GM18951 (cell line): ENCODE measurements around the gene EDDM13.

Experiments
- POLR2A ChIP-seq: IDR thresholded peaks from 4 replicates; pipeline ENCODE4 v1.6.1; 2011; ENCODE audit warnings: mild to moderate bottlenecking; ENCODE audit not compliant: insufficient read length, insufficient read depth; ENCODE audit errors: extremely low read depth
- in situ Hi-C: fragments of 300-500 bp; cut with MboI; formaldehyde crosslinking; loops from one replicate; pipeline ENCODE4 v1.12.0; 2022; ENCODE audit warnings: low sequenced_read_pairs, mixed read lengths, inconsistent platforms; ENCODE audit not compliant: unreplicated experiment

Gene EDDM13

DNA sequence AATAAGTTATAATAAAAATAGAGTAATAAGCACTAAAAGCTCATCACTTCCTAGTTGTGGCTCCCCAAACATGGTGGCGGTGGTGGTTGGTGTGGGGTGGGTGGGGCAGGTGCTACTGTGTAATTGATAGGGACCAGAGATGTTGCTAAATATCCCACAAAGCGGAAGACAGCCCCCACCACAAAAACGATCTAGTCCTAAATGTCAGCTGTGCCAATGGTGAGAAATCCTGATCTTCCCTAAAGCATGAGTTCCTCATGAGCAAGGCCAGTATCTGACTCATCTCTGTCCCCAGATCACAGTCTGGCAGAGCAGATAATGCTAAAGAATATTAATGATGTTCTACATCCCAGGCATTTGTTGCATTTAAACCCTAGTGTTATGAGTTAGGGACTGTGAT, 1.9 kb upstream of the EDDM13 start:
- in situ Hi-C loops, result no loop called here
- TF ChIP-seq POLR2A, result no peak

DNA sequence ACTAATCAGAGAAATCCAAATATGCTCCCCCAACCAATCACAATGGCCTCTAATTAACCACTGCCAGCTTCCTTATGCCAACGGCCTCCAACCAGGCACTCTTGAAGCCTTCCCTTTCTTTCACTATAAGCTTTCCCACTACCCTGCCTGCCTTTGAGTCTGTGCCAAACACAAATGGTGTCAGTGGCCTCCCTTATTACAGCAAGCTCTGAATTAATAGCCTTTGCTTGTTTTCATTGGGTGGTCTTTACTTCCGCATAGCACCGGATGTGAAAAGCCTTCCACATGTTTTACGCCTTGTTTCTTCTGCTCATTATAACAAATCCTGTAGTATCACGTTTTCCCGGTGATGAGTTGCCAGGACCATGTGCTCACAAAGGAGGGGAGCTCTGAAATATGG, 1.4 kb upstream of the EDDM13 start:
- TF ChIP-seq POLR2A, result no peak
- in situ Hi-C loops, result no loop called here

DNA sequence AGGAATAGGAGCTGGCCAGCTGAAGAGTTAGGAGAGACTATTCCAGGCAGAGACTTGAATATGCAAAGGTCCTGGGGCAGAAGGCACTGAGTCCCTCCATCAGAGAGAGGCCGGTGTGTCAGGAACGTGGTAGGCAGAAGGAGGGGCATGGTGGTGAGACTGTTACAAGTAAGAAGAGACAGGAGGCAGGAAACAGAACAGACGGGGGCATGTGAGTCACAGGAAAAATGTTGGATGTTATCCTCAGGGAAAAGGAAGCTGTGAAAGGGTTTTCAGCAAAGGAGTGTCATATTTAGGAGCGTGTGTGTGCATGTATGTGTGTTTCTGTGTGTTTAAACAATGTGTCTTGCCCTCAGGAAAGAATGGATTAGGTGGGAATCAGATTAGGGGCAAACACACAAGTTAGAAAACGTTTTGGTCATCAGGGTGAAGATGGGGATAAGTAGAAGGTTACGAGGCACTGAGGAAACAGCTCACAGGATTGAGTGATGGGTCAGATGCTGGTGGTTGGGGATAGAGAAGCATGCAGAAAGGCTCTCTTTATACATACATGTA, 1.1 kb downstream of the EDDM13 start:
- in situ Hi-C loops, result no loop called here
- no peak for TF ChIP-seq POLR2A

DNA sequence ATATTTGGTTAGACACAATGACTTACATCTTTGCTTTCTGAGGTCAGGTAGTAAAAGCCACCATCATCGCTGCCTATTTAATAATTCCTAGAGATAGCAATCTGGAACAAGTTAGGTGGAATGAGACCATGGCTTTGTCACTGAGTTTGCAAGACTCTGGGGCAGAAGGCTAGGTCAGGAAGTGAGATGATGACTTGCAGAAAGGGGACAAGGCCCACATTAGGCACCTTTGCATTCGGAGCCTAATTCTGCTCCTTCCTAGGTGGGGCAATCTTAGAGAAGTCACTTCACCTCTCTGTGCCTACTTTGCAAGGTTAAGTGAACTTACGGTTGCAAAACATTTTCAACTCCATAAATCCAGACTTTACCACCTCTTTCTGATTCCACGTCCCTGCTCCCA, 10.3 kb downstream of the EDDM13 start:
- in situ Hi-C loops, result no loop called here
- TF ChIP-seq POLR2A, result no peak

GRCh38 chr19:56284746-56285145, 12.2 kb downstream of the EDDM13 start:
- TF ChIP-seq POLR2A, result no peak
- in situ Hi-C loops, result no loop called here

DNA sequence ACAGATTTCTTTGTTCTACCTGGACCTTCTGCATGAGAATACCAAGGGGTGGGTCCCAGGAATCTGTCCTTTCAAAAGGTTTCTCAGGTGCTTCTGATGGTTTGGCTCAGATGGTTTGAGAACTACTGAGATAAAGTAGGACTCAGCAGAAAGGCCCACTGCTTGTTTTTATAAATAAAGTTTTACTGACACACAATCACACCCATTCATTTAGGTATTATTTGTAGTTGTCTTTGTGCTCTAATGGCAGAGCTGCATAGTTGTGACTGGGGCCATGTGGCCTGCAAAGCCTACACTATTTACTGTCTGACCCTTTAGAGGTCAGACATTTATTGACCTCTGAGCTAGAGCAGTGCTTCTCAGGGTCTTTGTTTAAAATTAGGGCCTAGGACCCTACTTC, 17.6 kb downstream of the EDDM13 start:
- TF ChIP-seq POLR2A, result no peak
- in situ Hi-C loops, result no loop called here

- in situ Hi-C loops, result no loop called here
- TF ChIP-seq POLR2A, result no peak
Observed at GRCh38 chr19:56291867-56292266, 19.3 kb downstream of the EDDM13 start.

DNA sequence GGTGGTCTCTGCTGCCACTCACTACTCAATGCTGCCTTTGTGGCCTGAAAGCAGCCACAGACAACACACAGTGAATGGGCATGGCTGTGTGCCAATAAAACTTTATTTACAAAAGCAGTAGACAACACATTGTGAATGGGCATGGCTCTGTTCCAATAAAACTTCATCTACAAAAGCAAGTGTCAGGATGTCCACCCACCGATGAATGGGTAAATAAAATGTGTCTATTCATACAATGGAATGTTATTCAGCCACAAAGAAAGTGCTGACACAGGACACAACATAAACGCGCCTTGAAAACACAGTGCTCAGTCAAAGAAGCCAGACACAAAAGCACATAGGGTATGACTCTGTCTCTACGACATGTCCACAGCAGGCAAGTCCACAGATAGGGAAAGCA, 22.0 kb downstream of the EDDM13 start:
- TF ChIP-seq POLR2A, result no peak
- in situ Hi-C loops, result no loop called here

GRCh38 chr19:56295531-56296455, 23.2 kb downstream of the EDDM13 start:
- in situ Hi-C loops, result no loop called here
- TF ChIP-seq POLR2A, result no peak

DNA sequence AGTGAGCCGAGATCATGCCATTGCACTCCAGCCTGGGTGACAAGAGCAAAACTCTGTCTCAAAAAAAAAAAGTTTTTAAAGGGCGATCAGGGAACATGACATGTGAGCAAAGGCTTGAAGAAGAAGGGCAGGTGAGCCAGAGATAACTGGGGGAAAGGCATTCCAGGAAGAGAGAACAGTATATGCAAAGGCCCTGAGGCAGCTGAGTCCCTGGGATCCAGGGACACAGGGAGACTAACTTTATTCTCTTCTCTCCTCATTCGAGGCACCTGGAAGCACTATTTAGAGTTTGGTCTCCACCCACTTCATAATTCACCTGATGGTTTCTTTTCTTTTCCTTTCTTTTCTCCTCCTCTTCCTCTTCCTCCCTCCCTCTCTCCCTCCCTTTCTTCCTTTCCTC, 24.5 kb downstream of the EDDM13 start:
- TF ChIP-seq POLR2A, result no peak
- in situ Hi-C loops, result no loop called here

GRCh38 chr19:56299688-56300087, 27.1 kb downstream of the EDDM13 start:
- in situ Hi-C loops, result loop anchor here (25.0 kb wide), 1 partner anchor 212 kb away; no protein-coding TSS in a partner anchor
- no peak for TF ChIP-seq POLR2A

- in situ Hi-C loops, result loop anchor here (25.0 kb wide), 1 partner anchor 214 kb away; no protein-coding TSS in a partner anchor
- TF ChIP-seq POLR2A, result no peak
Observed at GRCh38 chr19:56301155-56301554, 28.6 kb downstream of the EDDM13 start.

GRCh38 chr19:56301886-56302620, 29.5 kb downstream of the EDDM13 start:
- in situ Hi-C loops, result loop anchor here (25.0 kb wide), 1 partner anchor 215 kb away; no protein-coding TSS in a partner anchor
- no peak for TF ChIP-seq POLR2A
